ENCODE measurements around the gene IL1F10. TPM values are rescaled to one million over a fixed set of nuclear protein-coding genes. Genes with fewer than 3 reads are reported as not detected.

Gene IL1F10
- total and polyA plus RNA-seq, 8 donors = not detected

- Histone ChIP-seq H3K36me3 (no peaks in the 10 kb centered on the region), H3K4me1 (peaks cover 10 to 28% (median 14%) of the 10 kb centered on the region in 4 donors), H3K4me3 (peak overlapping the region in 2 of 4 donors; percentile 3 to 12), H3K27ac (peak overlapping the region; percentile 28 to 92 (median 85)), H3K9me3 (no peaks in the 10 kb centered on the region), H3K27me3 (no peaks in the 10 kb centered on the region)
- intact Hi-C loops (cut with DNase I; ENCODE audit: low total_unique reads) = no loop called here
- DNase-seq = no peak
- 82 to 90% (median 88%) methylated on average over 2 of the region's 2 CpGs for WGBS, 5 donors
- TF ChIP-seq EP300 (IDR thresholded peaks at IDR 0.05) (no peak), POLR2AphosphoS5 (IDR thresholded peaks at IDR 0.05) (no peak), POLR2A (IDR thresholded peaks at IDR 0.05) (no peak)
- TF ChIP-seq, protein P1, sequence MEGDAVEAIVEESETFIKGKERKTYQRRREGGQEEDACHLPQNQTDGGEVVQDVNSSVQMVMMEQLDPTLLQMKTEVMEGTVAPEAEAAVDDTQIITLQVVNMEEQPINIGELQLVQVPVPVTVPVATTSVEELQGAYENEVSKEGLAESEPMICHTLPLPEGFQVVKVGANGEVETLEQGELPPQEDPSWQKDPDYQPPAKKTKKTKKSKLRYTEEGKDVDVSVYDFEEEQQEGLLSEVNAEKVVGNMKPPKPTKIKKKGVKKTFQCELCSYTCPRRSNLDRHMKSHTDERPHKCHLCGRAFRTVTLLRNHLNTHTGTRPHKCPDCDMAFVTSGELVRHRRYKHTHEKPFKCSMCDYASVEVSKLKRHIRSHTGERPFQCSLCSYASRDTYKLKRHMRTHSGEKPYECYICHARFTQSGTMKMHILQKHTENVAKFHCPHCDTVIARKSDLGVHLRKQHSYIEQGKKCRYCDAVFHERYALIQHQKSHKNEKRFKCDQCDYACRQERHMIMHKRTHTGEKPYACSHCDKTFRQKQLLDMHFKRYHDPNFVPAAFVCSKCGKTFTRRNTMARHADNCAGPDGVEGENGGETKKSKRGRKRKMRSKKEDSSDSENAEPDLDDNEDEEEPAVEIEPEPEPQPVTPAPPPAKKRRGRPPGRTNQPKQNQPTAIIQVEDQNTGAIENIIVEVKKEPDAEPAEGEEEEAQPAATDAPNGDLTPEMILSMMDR (IDR thresholded peaks at IDR 0.05) = no peak
Measured at GRCh38 chr2:113119111-113119510, 51.3 kb downstream of the IL1F10 start.

GRCh38 chr2:113120861-113121260 lies 53.1 kb downstream of the IL1F10 start:
- Histone ChIP-seq H3K4me3 (no peak overlapping the region), H3K27ac (no peak overlapping the region), H3K36me3 (no peaks in the 10 kb centered on the region), H3K4me1 (peaks cover 14 to 41% (median 20%) of the 10 kb centered on the region in 4 donors), H3K27me3 (no peaks in the 10 kb centered on the region), H3K9me3 (no peaks in the 10 kb centered on the region)
- intact Hi-C loops (cut with DNase I; ENCODE audit: low total_unique reads) = no loop called here
- no peak for DNase-seq
- 78 to 84% (median 81%) methylated on average over 3 of the region's 3 CpGs for WGBS, 5 donors
- TF ChIP-seq, protein P1 (IDR thresholded peaks at IDR 0.05) = no peak
- TF ChIP-seq POLR2A (IDR thresholded peaks at IDR 0.05) = no peak
- no peak for TF ChIP-seq EP300 (IDR thresholded peaks at IDR 0.05)
- TF ChIP-seq POLR2AphosphoS5 (IDR thresholded peaks at IDR 0.05) = no peak

DNA sequence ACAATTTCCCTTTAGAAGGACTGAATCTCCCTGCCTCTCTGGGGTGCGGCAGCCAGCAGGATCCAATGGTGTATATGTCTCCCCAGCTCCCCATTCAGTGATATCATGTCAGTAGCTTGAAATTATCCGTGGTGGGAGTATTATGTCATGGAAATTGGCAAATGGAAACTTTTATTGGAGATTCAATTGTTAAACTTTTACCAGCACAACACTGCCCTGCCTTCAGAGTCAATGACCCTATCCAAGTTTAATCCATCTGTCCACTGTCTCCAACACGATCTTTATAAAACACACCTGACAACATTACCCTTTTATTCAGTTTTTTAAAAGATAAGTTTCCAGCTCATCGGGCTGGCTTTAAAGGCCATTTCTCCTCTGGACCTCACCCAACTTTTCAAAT lies 54.6 kb downstream of the IL1F10 start:
- Histone ChIP-seq H3K9me3 (no peaks in the 10 kb centered on the region), H3K27me3 (no peaks in the 10 kb centered on the region), H3K4me1 (peaks cover 5 to 31% (median 10%) of the 10 kb centered on the region in 4 donors), H3K36me3 (no peaks in the 10 kb centered on the region), H3K27ac (no peak overlapping the region), H3K4me3 (no peak overlapping the region)
- DNase-seq = no peak
- WGBS, 5 donors = 67 to 81% (median 77%) methylated on average over 4 of the region's 4 CpGs
- intact Hi-C loops (cut with DNase I; ENCODE audit: low total_unique reads) = no loop called here
- TF ChIP-seq POLR2AphosphoS5 (IDR thresholded peaks at IDR 0.05) = no peak
- TF ChIP-seq POLR2A (IDR thresholded peaks at IDR 0.05) = no peak
- TF ChIP-seq EP300 (IDR thresholded peaks at IDR 0.05) = no peak
- TF ChIP-seq, protein P1 (IDR thresholded peaks at IDR 0.05) = no peak

DNA sequence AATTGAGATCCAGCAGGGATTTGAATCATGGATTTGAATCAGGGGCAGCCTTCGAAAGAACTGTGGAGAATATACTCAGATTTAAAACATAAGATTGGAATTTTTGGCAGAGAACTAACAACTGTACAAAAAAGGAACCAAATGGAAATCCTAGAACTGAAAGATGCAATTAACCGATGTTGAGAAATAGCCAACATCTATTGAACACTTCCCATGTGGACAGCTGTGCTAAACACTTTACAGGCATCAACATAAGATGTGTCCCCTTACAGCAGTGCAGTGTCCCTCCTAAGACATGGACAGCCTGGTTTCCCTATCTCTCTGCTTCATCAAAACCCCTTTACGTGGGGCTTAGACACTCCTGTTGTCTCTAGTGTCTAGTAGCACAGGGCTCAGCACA lies 56.0 kb downstream of the IL1F10 start:
- no peak for DNase-seq
- H3K27ac ChIP-seq = peak overlapping the region in 2 of 5 donors; percentile 49 to 66
- no peaks in the 10 kb centered on the region for H3K36me3 ChIP-seq
- TF ChIP-seq POLR2A (IDR thresholded peaks at IDR 0.05) = no peak
- no peaks in the 10 kb centered on the region for H3K27me3 ChIP-seq
- WGBS, 5 donors = 68 to 95% (median 83%) methylated on average over 2 to 3 of the region's 3 CpGs
- intact Hi-C loops (cut with DNase I; ENCODE audit: low total_unique reads) = no loop called here
- H3K4me1 ChIP-seq = peaks cover under 1 to 30% (median 8%) of the 10 kb centered on the region in 4 donors
- no peaks in the 10 kb centered on the region for H3K9me3 ChIP-seq
- no peak overlapping the region for H3K4me3 ChIP-seq

GRCh38 chr2:113124181-113124961 lies 56.6 kb downstream of the IL1F10 start:
- H3K27me3 ChIP-seq = no peaks in the 10 kb centered on the region
- no peak overlapping the region for H3K4me3 ChIP-seq
- peaks cover 0 to 30% (median 8%) of the 10 kb centered on the region in 4 donors for H3K4me1 ChIP-seq
- peak in 1 of 2 donors; percentile 52 for DNase-seq
- peak overlapping the region; percentile 23 to 66 (median 49) for H3K27ac ChIP-seq
- intact Hi-C loops (cut with DNase I; ENCODE audit: low total_unique reads) = no loop called here
- peak in 1 of 3 donors; percentile 13 for TF ChIP-seq POLR2AphosphoS5 (IDR thresholded peaks at IDR 0.05)
- TF ChIP-seq EP300 (IDR thresholded peaks at IDR 0.05) = no peak
- H3K9me3 ChIP-seq = no peaks in the 10 kb centered on the region
- 27 to 40% (median 33%) methylated on average over 12 of the region's 12 CpGs for WGBS, 5 donors
- peaks cover 0 to 3% (median 0%) of the 10 kb centered on the region in 4 donors for H3K36me3 ChIP-seq

Small RNAs within 50 kb of the gene (small RNA-seq; reads per million reads assigned to genes)
- 0 reads per million in 4 donors for gene RNU6-1180P

Other genes with a start within 250 kb of the IL1F10 start
- gene IL1B, start 231.2 kb upstream of the IL1F10 start, total RNA-seq = 10 to 100 TPM in 2 of 5 donors, 1 to 10 TPM in 3; 1.2 to 25.4 (median 7.6) TPM
- gene IL1B, start 231.2 kb upstream of the IL1F10 start, polyA plus RNA-seq = 10 to 100 TPM in 2 of 3 donors, 1 to 10 TPM in 1; 4.6 to 64.9 (median 38.2) TPM
- not detected for gene IL37, start 156.8 kb upstream of the IL1F10 start, total RNA-seq
- gene IL37, start 156.8 kb upstream of the IL1F10 start, polyA plus RNA-seq = under 1 TPM in 1 of 3 donors, not detected in 2; 0.55 TPM
- gene IL36G, start 90.0 kb upstream of the IL1F10 start, total RNA-seq = not detected
- gene IL36G, start 90.0 kb upstream of the IL1F10 start, polyA plus RNA-seq = 1 to 10 TPM in 1 of 3 donors, not detected in 2; 1.1 TPM
- not detected for gene IL36A, start 62.5 kb upstream of the IL1F10 start, total RNA-seq
- 1 to 10 TPM in 1 of 3 donors, not detected in 2; 9.7 TPM for gene IL36A, start 62.5 kb upstream of the IL1F10 start, polyA plus RNA-seq
- gene IL36B, start 15.1 kb upstream of the IL1F10 start, total RNA-seq = not detected
- gene IL36B, start 15.1 kb upstream of the IL1F10 start, polyA plus RNA-seq = not detected
- gene IL36RN, start 8.8 kb upstream of the IL1F10 start, total RNA-seq = not detected
- gene IL36RN, start 8.8 kb upstream of the IL1F10 start, polyA plus RNA-seq = 1 to 10 TPM in 1 of 3 donors, not detected in 2; 1.8 TPM
- gene IL1RN, start 59.6 kb downstream of the IL1F10 start, total RNA-seq = 10 to 100 TPM in 2 of 5 donors, under 1 TPM in 1, not detected in 2; 0.87 to 29.3 (median 16.9) TPM
- gene IL1RN, start 59.6 kb downstream of the IL1F10 start, polyA plus RNA-seq = 100 to 1,000 TPM in 1 of 3 donors, 10 to 100 TPM in 2; 27.6 to 220 (median 40.9) TPM
- gene PSD4, start 106.0 kb downstream of the IL1F10 start, total RNA-seq = 100 to 1,000 TPM in 2 of 5 donors, 10 to 100 TPM in 3; 35.3 to 146 (median 73.5) TPM
- gene PSD4, start 106.0 kb downstream of the IL1F10 start, polyA plus RNA-seq = 10 to 100 TPM; 19.9 to 23.8 (median 19.9) TPM
- 1 to 10 TPM in 2 of 5 donors, not detected in 3; 4.0 to 6.5 TPM for gene PAX8, start 211.0 kb downstream of the IL1F10 start, total RNA-seq
- gene PAX8, start 211.0 kb downstream of the IL1F10 start, polyA plus RNA-seq = 1 to 10 TPM in 1 of 3 donors, under 1 TPM in 2; 0.28 to 1.1 (median 0.50) TPM